NB4 (cell line): Measurements from ENCODE around the gene SUGP2.

Source experiments
- CTCF ChIP-seq: IDR thresholded peaks from one replicate; pipeline ENCODE4 v1.5.1; 2012; ENCODE audit warnings: low read depth, low read length
- POLR2A ChIP-seq: IDR thresholded peaks from 2 replicates; pipeline ENCODE4 v1.6.1; 2011; ENCODE audit warnings: mild to moderate bottlenecking; ENCODE audit not compliant: insufficient read length; ENCODE audit errors: extremely low read depth

- TF ChIP-seq CTCF (no peak), POLR2A (no peak)
These were observed 18.3 kb upstream of the SUGP2 start for GRCh38 chr19:19051478-19052213.
